HAP-1 (cell line): Measurements from ENCODE around the gene DNM2.

Experiments used
- DNase-seq, 2 experiments: peaks; one replicate each; pipeline ENCODE4 v3.0.0-alpha.2; 2016 to 2020; ENCODE audit warnings: low spot score in 2 of 2
- H3K27me3 ChIP-seq: fragments of 250-450 bp; sonication (Bioruptor Pico); 2 replicates; pipeline ENCODE4 v1.5.1; 2020; ENCODE audit warnings: low read depth, mild to moderate bottlenecking, moderate library complexity
- H3K36me3 ChIP-seq: fragments of 250-450 bp; sonication (Bioruptor Pico); replicated peaks from 2 replicates; pipeline ENCODE4 v1.5.1; 2020; ENCODE audit warnings: mild to moderate bottlenecking
- H3K4me1 ChIP-seq: fragments of 250-450 bp; sonication (Bioruptor Pico); 2 replicates; pipeline ENCODE4 v1.5.1; 2020; ENCODE audit warnings: mild to moderate bottlenecking
- H3K4me3 ChIP-seq: fragments of 250-450 bp; sonication (Bioruptor Pico); 2 replicates; pipeline ENCODE4 v1.5.1; 2020; ENCODE audit warnings: mild to moderate bottlenecking, moderate library complexity
- H3K9me3 ChIP-seq: fragments of 250-450 bp; sonication (Bioruptor Pico); 2 replicates; pipeline ENCODE4 v1.5.1; 2020; ENCODE audit warnings: mild to moderate bottlenecking, moderate library complexity
- in situ Hi-C: fragments of 300-500 bp; cut with MboI; formaldehyde crosslinking; loops from 3 replicates; pipeline ENCODE4 v1.14.3; 2020; ENCODE audit warnings: low sequenced_read_pairs, inconsistent platforms, mixed read lengths

DNM2 gene

GRCh38 chr19:10724573-10725071 lies 6.7 kb downstream of the DNM2 start:
- DNase-seq: no peak
- no peak overlapping the region for H3K4me3 ChIP-seq
- peaks cover 4% of the 10 kb centered on the region for H3K36me3 ChIP-seq

GRCh38 chr19:10725415-10725814 lies 7.5 kb downstream of the DNM2 start:
- Histone ChIP-seq H3K27me3 (no peaks in the 10 kb centered on the region), H3K4me1 (peaks cover 2% of the 10 kb centered on the region; the same call in 1 of the 2 replicates), H3K36me3 (peaks cover 4% of the 10 kb centered on the region; the same call in 1 of the 2 replicates), H3K4me3 (no peak overlapping the region), H3K9me3 (no peaks in the 10 kb centered on the region)
- DNase-seq: no peak
- in situ Hi-C loops: no loop called here

More at GRCh38 chr19:10724573-10725071, 6.7 kb downstream of the DNM2 start:
- no peaks in the 10 kb centered on the region for H3K9me3 ChIP-seq
- peaks cover 3% of the 10 kb centered on the region for H3K4me1 ChIP-seq
- in situ Hi-C loops: no loop called here
- no peaks in the 10 kb centered on the region for H3K27me3 ChIP-seq

GRCh38 chr19:10726268-10726667 lies 8.4 kb downstream of the DNM2 start:
- no peaks in the 10 kb centered on the region for H3K36me3 ChIP-seq
- H3K27me3 ChIP-seq: no peaks in the 10 kb centered on the region
- H3K9me3 ChIP-seq: no peaks in the 10 kb centered on the region
- peaks cover 2% of the 10 kb centered on the region; the same call in 1 of the 2 replicates for H3K4me1 ChIP-seq
- no peak for DNase-seq
- in situ Hi-C loops: no loop called here
- no peak overlapping the region for H3K4me3 ChIP-seq

GRCh38 chr19:10727685-10728201 lies 9.9 kb downstream of the DNM2 start:
- peak; percentile 10 to 42 for DNase-seq
- H3K36me3 ChIP-seq: no peaks in the 10 kb centered on the region
- no peak overlapping the region for H3K4me3 ChIP-seq
- in situ Hi-C loops: no loop called here
- H3K4me1 ChIP-seq: peaks cover 2% of the 10 kb centered on the region; the same call in 1 of the 2 replicates
- no peaks in the 10 kb centered on the region for H3K27me3 ChIP-seq
- no peaks in the 10 kb centered on the region for H3K9me3 ChIP-seq

- H3K36me3 ChIP-seq: no peaks in the 10 kb centered on the region
- H3K27me3 ChIP-seq: no peaks in the 10 kb centered on the region
- no peak overlapping the region for H3K4me3 ChIP-seq
- DNase-seq: no peak
- in situ Hi-C loops: no loop called here
- H3K9me3 ChIP-seq: no peaks in the 10 kb centered on the region
- peaks cover 2% of the 10 kb centered on the region; the same call in 1 of the 2 replicates for H3K4me1 ChIP-seq
Measured at GRCh38 chr19:10729411-10729810, 11.5 kb downstream of the DNM2 start.

- Histone ChIP-seq H3K4me1 (peaks cover 2% of the 10 kb centered on the region; the same call in 1 of the 2 replicates), H3K9me3 (no peaks in the 10 kb centered on the region), H3K36me3 (no peaks in the 10 kb centered on the region), H3K4me3 (no peak overlapping the region), H3K27me3 (no peaks in the 10 kb centered on the region)
- in situ Hi-C loops: no loop called here
- no peak for DNase-seq
Measured at GRCh38 chr19:10730932-10731331, 13.1 kb downstream of the DNM2 start.

- no peaks in the 10 kb centered on the region; the same call in 1 of the 2 replicates for H3K36me3 ChIP-seq
- H3K4me3 ChIP-seq: no peak overlapping the region
- no peaks in the 10 kb centered on the region for H3K27me3 ChIP-seq
- in situ Hi-C loops: no loop called here
- peaks cover 4% of the 10 kb centered on the region; the same call in 1 of the 2 replicates for H3K4me1 ChIP-seq
- H3K9me3 ChIP-seq: 0 out of 2 replicates have a peak, but pooled peaks cover 3% of the 10 kb centered on the region
- no peak for DNase-seq
Measured at GRCh38 chr19:10735741-10736140, 17.9 kb downstream of the DNM2 start.

- no peaks in the 10 kb centered on the region; the same call in 1 of the 2 replicates for H3K36me3 ChIP-seq
- no peaks in the 10 kb centered on the region for H3K27me3 ChIP-seq
- in situ Hi-C loops: no loop called here
- H3K4me3 ChIP-seq: no peak overlapping the region
- DNase-seq: no peak
- H3K9me3 ChIP-seq: 0 out of 2 replicates have a peak, but pooled peaks cover 3% of the 10 kb centered on the region
- H3K4me1 ChIP-seq: peaks cover 4% of the 10 kb centered on the region; the same call in 1 of the 2 replicates
Measured at GRCh38 chr19:10736189-10736588, 18.3 kb downstream of the DNM2 start.

GRCh38 chr19:10736916-10737551 lies 19.2 kb downstream of the DNM2 start:
- in situ Hi-C loops: no loop called here

GRCh38 chr19:10737722-10738121 lies 19.8 kb downstream of the DNM2 start:
- Histone ChIP-seq H3K9me3 (0 out of 2 replicates have a peak, but pooled peaks cover 3% of the 10 kb centered on the region), H3K4me3 (no peak overlapping the region), H3K27me3 (no peaks in the 10 kb centered on the region), H3K4me1 (peaks cover 4% of the 10 kb centered on the region; the same call in 1 of the 2 replicates), H3K36me3 (no peaks in the 10 kb centered on the region; the same call in 1 of the 2 replicates)
- in situ Hi-C loops: no loop called here
- no peak for DNase-seq

More at GRCh38 chr19:10736916-10737551, 19.2 kb downstream of the DNM2 start:
- H3K36me3 ChIP-seq: no peaks in the 10 kb centered on the region; the same call in 1 of the 2 replicates
- DNase-seq: no peak
- peaks cover 4% of the 10 kb centered on the region; the same call in 1 of the 2 replicates for H3K4me1 ChIP-seq
- no peak overlapping the region for H3K4me3 ChIP-seq
- H3K27me3 ChIP-seq: no peaks in the 10 kb centered on the region
- H3K9me3 ChIP-seq: 0 out of 2 replicates have a peak, but pooled peaks cover 3% of the 10 kb centered on the region

- in situ Hi-C loops: no loop called here
- Histone ChIP-seq H3K4me1 (peaks cover 4% of the 10 kb centered on the region; the same call in 1 of the 2 replicates), H3K4me3 (no peak overlapping the region), H3K9me3 (0 out of 2 replicates have a peak, but pooled peaks cover 3% of the 10 kb centered on the region), H3K36me3 (no peaks in the 10 kb centered on the region; the same call in 1 of the 2 replicates), H3K27me3 (no peaks in the 10 kb centered on the region)
- no peak for DNase-seq
Measured at GRCh38 chr19:10740798-10741197, 22.9 kb downstream of the DNM2 start.

- no peak overlapping the region for H3K4me3 ChIP-seq
- in situ Hi-C loops: no loop called here
- no peaks in the 10 kb centered on the region for H3K27me3 ChIP-seq
- no peaks in the 10 kb centered on the region for H3K4me1 ChIP-seq
- H3K36me3 ChIP-seq: no peaks in the 10 kb centered on the region; the same call in 1 of the 2 replicates
- DNase-seq: no peak
- H3K9me3 ChIP-seq: 0 out of 2 replicates have a peak, but pooled peaks cover 3% of the 10 kb centered on the region
Measured at GRCh38 chr19:10742476-10742875, 24.6 kb downstream of the DNM2 start.

- in situ Hi-C loops: no loop called here
- DNase-seq: no peak
- H3K36me3 ChIP-seq: no peaks in the 10 kb centered on the region
- no peaks in the 10 kb centered on the region for H3K4me1 ChIP-seq
- H3K4me3 ChIP-seq: no peak overlapping the region
- H3K9me3 ChIP-seq: 0 out of 2 replicates have a peak, but pooled peaks cover 3% of the 10 kb centered on the region
- no peaks in the 10 kb centered on the region for H3K27me3 ChIP-seq
Measured at GRCh38 chr19:10744253-10744798, 26.4 kb downstream of the DNM2 start.
